Skeletal muscle tissue (tissue), 4 donors: ENCODE measurements around the gene XYLT2. TPM values are rescaled to one million over a fixed set of nuclear protein-coding genes. Genes with fewer than 3 reads are reported as not detected.

Source experiments
- H3K27ac ChIP-seq: one replicate; pipeline ENCODE4 v1.7.0; 2013; ENCODE audit warnings: mild to moderate bottlenecking, low read depth, low read length, inconsistent platforms
- H3K27me3 ChIP-seq, 3 donors: one replicate each; pipeline ENCODE4 v1.7.0; 2013; ENCODE audit warnings: low read length in 3 of 3; ENCODE audit not compliant: control insufficient read depth in 3 of 3, insufficient read depth in 3 of 3
- H3K36me3 ChIP-seq, 3 donors: one replicate each; pipeline ENCODE4 v1.7.0; 2013; ENCODE audit warnings: low read length in 3 of 3; ENCODE audit not compliant: control insufficient read depth in 3 of 3, insufficient read depth in 3 of 3
- H3K4me1 ChIP-seq, 3 donors: one replicate each; pipeline ENCODE4 v1.7.0; 2013; ENCODE audit warnings: low read length in 3 of 3, mild to moderate bottlenecking in 3 of 3; ENCODE audit not compliant: control insufficient read depth in 3 of 3, insufficient read depth in 3 of 3
- H3K4me3 ChIP-seq, 3 donors: one replicate each; pipeline ENCODE4 v1.7.0; 2013; ENCODE audit warnings: low read length in 3 of 3
- H3K9ac ChIP-seq, 3 donors: one replicate each; pipeline ENCODE4 v1.7.0; 2013; ENCODE audit warnings: low read length in 3 of 3, mild to moderate bottlenecking in 3 of 3, moderate library complexity in 2 of 3, low read depth in 1 of 3
- H3K9me3 ChIP-seq, 3 donors: one replicate each; pipeline ENCODE4 v1.7.0; 2013; ENCODE audit warnings: low read length in 3 of 3; ENCODE audit not compliant: control insufficient read depth in 3 of 3
- total RNA-seq: library from RNA; depleted of rRNA; stranded (reverse); fragments of >200 nt; gene quantifications from one replicate; pipeline ENCODE4 v1.2.3, GENCODE V29; 2014
- donor health status: Osteomylitis.

The XYLT2 gene
- total RNA-seq, 1 donor from 2014 or later: 24.0 TPM

GRCh38 chr17:50372222-50372757 is 26.4 kb downstream of the XYLT2 start:
- Histone ChIP-seq H3K36me3 (peaks cover 27 to 35% (median 35%) of the 10 kb centered on the region in 3 donors), H3K4me1 (peaks cover 13 to 32% (median 19%) of the 10 kb centered on the region in 3 donors), H3K4me3 (peak overlapping the region; percentile 99 to 100 (median 100)), H3K27ac (peak overlapping the region; percentile 96), H3K27me3 (no peaks in the 10 kb centered on the region), H3K9me3 (no peaks in the 10 kb centered on the region), H3K9ac (peak overlapping the region; percentile 95 to 97 (median 96))

GRCh38 chr17:50372758-50373556 is 27.0 kb downstream of the XYLT2 start, which contains the start of the genes EME1 and MRPL27:
TSS of gene EME1 (plus strand) at chr17:50373229. CDS start at chr17:50375209, 1,980 bp downstream.
TSS of gene MRPL27 (minus strand) at chr17:50373184. CDS start at chr17:50373170, 14 bp downstream.
- H3K9me3 ChIP-seq: no peaks in the 10 kb centered on the region
- H3K9ac ChIP-seq: peak within 1 kb of the TSS; percentile 95 to 97 (median 96)
- H3K27me3 ChIP-seq: no peaks in the 10 kb centered on the region
- peaks cover 13 to 32% (median 19%) of the 10 kb centered on the region in 3 donors for H3K4me1 ChIP-seq
- peak within 1 kb of the TSS; percentile 96 for H3K27ac ChIP-seq
- H3K36me3 ChIP-seq: peaks cover 20 to 29% (median 28%) of the 10 kb centered on the region in 3 donors
- H3K4me3 ChIP-seq: peak within 1 kb of the TSS; percentile 99 to 100 (median 100)

GRCh38 chr17:50373705-50374104 is 27.8 kb downstream of the XYLT2 start:
- H3K27me3 ChIP-seq: no peaks in the 10 kb centered on the region
- no peak overlapping the region for H3K9ac ChIP-seq
- peak overlapping the region in 1 of 3 donors; percentile 99 for H3K4me3 ChIP-seq
- peaks cover 13 to 32% (median 19%) of the 10 kb centered on the region in 3 donors for H3K4me1 ChIP-seq
- no peak overlapping the region for H3K27ac ChIP-seq
- H3K36me3 ChIP-seq: peaks cover 13 to 21% (median 21%) of the 10 kb centered on the region in 3 donors
- no peaks in the 10 kb centered on the region for H3K9me3 ChIP-seq

- Histone ChIP-seq H3K4me1 (peaks cover 24 to 40% (median 27%) of the 10 kb centered on the region in 3 donors), H3K9me3 (no peaks in the 10 kb centered on the region), H3K36me3 (peaks cover 0 to 2% (median 0%) of the 10 kb centered on the region in 3 donors), H3K27ac (no peak overlapping the region), H3K9ac (no peak overlapping the region), H3K4me3 (no peak overlapping the region), H3K27me3 (no peaks in the 10 kb centered on the region)
Observed at GRCh38 chr17:50375858-50376538, 30.1 kb downstream of the XYLT2 start.

GRCh38 chr17:50379351-50380132 is 33.6 kb downstream of the XYLT2 start:
- Histone ChIP-seq H3K4me1 (peaks cover 7 to 28% (median 14%) of the 10 kb centered on the region in 3 donors), H3K27me3 (no peaks in the 10 kb centered on the region), H3K9me3 (no peaks in the 10 kb centered on the region), H3K27ac (no peak overlapping the region), H3K9ac (no peak overlapping the region), H3K4me3 (no peak overlapping the region), H3K36me3 (peaks cover 15 to 27% (median 24%) of the 10 kb centered on the region in 3 donors)

- H3K4me1 ChIP-seq: peaks cover 7 to 28% (median 14%) of the 10 kb centered on the region in 3 donors
- no peak overlapping the region for H3K27ac ChIP-seq
- H3K9ac ChIP-seq: no peak overlapping the region
- no peaks in the 10 kb centered on the region for H3K27me3 ChIP-seq
- H3K4me3 ChIP-seq: no peak overlapping the region
- no peaks in the 10 kb centered on the region for H3K9me3 ChIP-seq
- H3K36me3 ChIP-seq: peaks cover 23 to 38% (median 35%) of the 10 kb centered on the region in 3 donors
Observed at GRCh38 chr17:50380369-50381259, 34.7 kb downstream of the XYLT2 start.

- Histone ChIP-seq H3K4me3 (no peak overlapping the region), H3K9me3 (no peaks in the 10 kb centered on the region), H3K9ac (peak overlapping the region in 1 of 3 donors; percentile 15), H3K27ac (no peak overlapping the region), H3K27me3 (no peaks in the 10 kb centered on the region), H3K4me1 (peaks cover 7 to 28% (median 14%) of the 10 kb centered on the region in 3 donors), H3K36me3 (peaks cover 29 to 45% (median 42%) of the 10 kb centered on the region in 3 donors)
Observed at GRCh38 chr17:50381260-50381815, 35.4 kb downstream of the XYLT2 start.

GRCh38 chr17:50381920-50382319 is 36.0 kb downstream of the XYLT2 start:
- Histone ChIP-seq H3K27ac (no peak overlapping the region), H3K4me3 (no peak overlapping the region), H3K9me3 (no peaks in the 10 kb centered on the region), H3K4me1 (peaks cover 7 to 28% (median 14%) of the 10 kb centered on the region in 3 donors), H3K9ac (peak overlapping the region in 1 of 3 donors; percentile 23), H3K27me3 (no peaks in the 10 kb centered on the region), H3K36me3 (peaks cover 34 to 50% (median 48%) of the 10 kb centered on the region in 3 donors)
